ENCODE data around the gene PROSER2. TPM values are rescaled to one million over a fixed set of nuclear protein-coding genes. Genes with fewer than 3 reads are reported as not detected.

Gene PROSER2
- total and polyA plus RNA-seq, 2 donors (not counting 3 experiments of a cell fraction or from before 2014, with no cell fraction given), result 5.9 to 22.6 TPM

DNA sequence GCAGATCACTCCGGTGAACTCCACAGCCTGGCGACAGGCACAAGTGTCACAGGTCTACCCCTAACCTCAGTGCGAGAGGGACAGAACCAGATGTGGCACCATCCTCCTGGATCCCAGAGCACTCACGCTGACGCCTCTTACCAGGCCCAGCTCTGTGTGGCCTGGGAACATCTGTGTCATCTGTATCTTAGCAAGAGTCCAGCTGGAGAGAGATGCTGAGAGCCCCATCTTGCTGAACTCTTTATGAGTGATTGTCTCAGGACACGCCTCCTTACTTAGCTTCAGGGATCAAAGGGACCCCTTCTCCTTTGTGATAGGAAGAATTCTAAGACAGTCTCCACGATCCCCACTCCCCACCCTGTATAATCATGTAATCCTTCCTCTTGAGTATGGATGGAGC, 10.0 kb upstream of the PROSER2 start:
- Histone ChIP-seq H3K4me3 (replicated peaks in 1 of 3; ENCODE audit: insufficient read depth in 1 of 3, low read depth in 1 of 3, low read length in 3 of 3) (no peak overlapping the region), H3K9me1 (replicated peaks; ENCODE audit: control insufficient read depth, extremely low read depth, insufficient read depth, low read length) (no peaks in the 10 kb centered on the region), H3K9ac (replicated peaks; ENCODE audit: extremely low read depth, insufficient read depth, low read length) (no peak overlapping the region), H3K36me3 (ENCODE audit: control insufficient read depth in 2 of 2, extremely low read depth in 1 of 2, insufficient read depth in 2 of 2, low read length in 2 of 2) (no peaks in the 10 kb centered on the region), H3K4me2 (ENCODE audit: insufficient read depth, low read length) (no peak overlapping the region), H3K4me1 (ENCODE audit: control insufficient read depth, extremely low read depth, insufficient read depth, low read length) (peaks cover 20% of the 10 kb centered on the region), H3K27me3 (ENCODE audit: control insufficient read depth in 2 of 2, insufficient read depth in 2 of 2, low read length in 2 of 2) (no peaks in the 10 kb centered on the region), H4K20me1 (replicated peaks; ENCODE audit: control insufficient read depth, extremely low read depth, insufficient read depth, low read length) (no peaks in the 10 kb centered on the region), H3K27ac (ENCODE audit: insufficient read depth, low read depth, low read length) (peak overlapping the region; percentile 91), H3K9me3 (replicated peaks; ENCODE audit: control insufficient read depth, insufficient read depth, low read length) (no peaks in the 10 kb centered on the region), H3K79me2 (ENCODE audit: control insufficient read depth, insufficient read depth, low read length) (no peaks in the 10 kb centered on the region), H2AFZ (ENCODE audit: low read depth, low read length) (no peak overlapping the region)
- no TSS peak for BruUV-seq (replicated peaks)
- ChIA-PET CTCF (interaction anchor here (1.0 to 6.1 kb wide), 5 partner anchors 12 to 30 kb away, joined by 4 to 46 read pairs (median 21); no protein-coding TSS in a partner anchor), POLR2A (interaction anchor here (1.6 to 2.0 kb wide), 2 partner anchors 9 to 14 kb away, joined by 4 to 12 read pairs; no protein-coding TSS in a partner anchor)
- intact Hi-C loops (cut with micrococcal nuclease), result no loop called here
- dilution Hi-C loops (cut with MboI; ENCODE audit: extremely low pct_ligation_motif_present, low sequenced_read_pairs), result no loop called here
- no peak for TF ChIP-seq POLR2AphosphoS5 (IDR thresholded peaks at IDR 0.05; ENCODE audit: insufficient read depth, low read depth, low read length)
- TF ChIP-seq EZH2 (IDR thresholded peaks at IDR 0.05; ENCODE audit: borderline replicate concordance, low read depth, low read length, severe bottlenecking), result no peak
- TF ChIP-seq GATA2 (IDR thresholded peaks at IDR 0.05; ENCODE audit: insufficient read depth, insufficient read length, low read depth, low read length), result no peak
- no peak for TF ChIP-seq POLR2A (IDR thresholded peaks at IDR 0.05; ENCODE audit: low read depth, low read length)
- no peak for TF ChIP-seq MYC (IDR thresholded peaks at IDR 0.05; ENCODE audit: low read depth, low read length)
- TF ChIP-seq JUN (IDR thresholded peaks at IDR 0.05; ENCODE audit: borderline replicate concordance, insufficient read depth, insufficient read length, low read depth), result no peak
- no peak for TF ChIP-seq FOS (IDR thresholded peaks at IDR 0.05; ENCODE audit: borderline replicate concordance, insufficient read depth, low read length)
- no peak for TF ChIP-seq CTCF (IDR thresholded peaks at IDR 0.05; ENCODE audit: extremely low read depth in 1 of 2, insufficient read depth in 1 of 2, low read depth in 1 of 2, low read length in 2 of 2)
- TF ChIP-seq MAX (IDR thresholded peaks at IDR 0.05; ENCODE audit: insufficient read depth, insufficient read length), result no peak
- no peak for DNase-seq (ENCODE audit: low read depth, low spot score)
- FAIRE-seq, result no peak
